ENCODE data around the gene TBC1D23.
"Not testable (repeated sequence)": the region's sequence is repeated elsewhere in the genome, so short reads cannot be mapped to it uniquely, and the experiment has no call there.

Gene TBC1D23

GRCh38 chr3:100260685-100261484 lies at the start of gene TBC1D23:
TBC1D23 (plus strand) TSS chr3:100260992; CDS start chr3:100261019, 27 bp downstream.
- peak; percentile 94 for DNase-seq

GRCh38 chr3:100213891-100214573 lies 46.8 kb upstream of the TBC1D23 start:
- no peak for DNase-seq

GRCh38 chr3:100214574-100214964 lies 46.2 kb upstream of the TBC1D23 start:
- no peak for DNase-seq

DNA sequence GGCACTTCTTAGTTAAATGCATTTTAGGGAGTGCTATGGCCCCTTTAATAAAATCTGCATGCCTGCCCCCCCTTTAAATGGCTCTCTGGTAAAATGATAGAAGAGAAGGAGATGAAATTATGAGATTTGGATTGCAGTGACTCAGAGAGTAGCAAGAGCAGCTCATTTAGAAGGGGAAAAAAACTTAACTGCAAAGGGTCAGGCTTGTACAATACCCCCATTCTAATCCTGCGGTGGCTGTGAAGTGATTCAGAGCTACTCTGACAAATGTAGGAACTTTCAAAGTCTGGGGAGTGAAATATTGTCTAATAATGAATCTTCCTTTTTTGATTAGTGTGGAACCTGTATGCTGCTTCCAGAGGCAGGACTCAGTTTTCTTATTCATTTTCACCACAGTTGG lies 44.1 kb upstream of the TBC1D23 start:
- DNase-seq = no peak

GRCh38 chr3:100221159-100221558 lies 39.6 kb upstream of the TBC1D23 start:
- no peak for DNase-seq

DNA sequence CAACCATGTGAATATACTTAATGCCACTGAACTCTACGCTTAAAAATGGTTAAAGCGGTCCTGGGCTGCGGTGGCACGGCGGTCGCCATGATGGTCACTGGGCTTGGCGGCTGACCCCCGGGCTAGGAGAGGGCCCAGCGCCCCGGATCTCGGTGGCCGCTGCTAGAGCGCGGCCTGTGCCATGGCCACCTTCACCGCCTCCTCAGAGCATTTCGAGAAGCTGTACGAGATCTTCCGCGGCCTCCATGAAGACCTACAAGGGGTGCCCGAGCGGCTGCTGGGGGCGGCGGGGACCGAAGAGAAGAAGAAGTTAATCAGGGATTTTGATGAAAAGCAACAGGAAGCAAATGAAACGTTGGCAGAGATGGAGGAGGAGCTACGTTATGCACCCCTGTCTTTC lies 35.6 kb upstream of the TBC1D23 start:
- DNase-seq = no peak

DNA sequence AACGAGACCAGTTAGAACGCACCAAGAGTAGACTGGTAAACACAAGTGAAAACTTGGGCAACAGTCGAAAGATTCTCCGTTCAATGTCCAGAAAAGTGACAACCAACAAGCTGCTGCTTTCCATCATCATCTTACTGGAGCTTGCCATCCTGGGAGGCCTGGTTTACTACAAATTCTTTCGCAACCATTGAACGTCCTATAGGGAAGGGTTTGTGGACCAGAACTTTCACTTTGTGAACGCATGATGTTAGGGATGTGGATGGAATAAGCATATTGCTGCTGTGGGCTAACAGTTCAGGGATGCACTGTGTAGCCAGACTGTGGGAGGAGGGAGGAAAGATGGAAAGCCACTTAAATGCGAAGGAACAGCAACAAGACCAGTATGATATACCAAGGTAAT lies 34.9 kb upstream of the TBC1D23 start:
- no peak for DNase-seq

GRCh38 chr3:100226712-100227429 lies 33.9 kb upstream of the TBC1D23 start:
- DNase-seq = no peak

DNA sequence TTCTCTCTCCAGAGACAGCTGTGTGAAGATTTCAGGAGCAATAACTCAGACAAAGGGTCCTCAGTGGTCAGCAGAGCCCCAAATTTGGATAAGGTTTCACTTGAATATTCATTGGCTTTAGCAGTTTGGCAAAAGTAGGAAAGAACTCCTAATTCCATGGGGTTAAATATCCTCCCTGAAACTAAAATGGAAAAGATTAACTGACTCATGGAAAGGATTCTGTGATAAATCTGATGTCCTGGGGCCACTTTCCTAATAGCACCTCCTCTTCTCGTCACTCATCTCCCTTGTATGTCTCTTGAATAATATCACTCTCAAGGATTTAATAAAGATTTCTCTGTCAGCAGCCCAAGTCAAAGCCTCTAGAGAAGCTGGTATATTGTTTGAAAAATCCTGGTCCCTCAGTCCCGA lies 33.3 kb upstream of the TBC1D23 start:
- no peak for DNase-seq

GRCh38 chr3:100228247-100228646 lies 32.5 kb upstream of the TBC1D23 start:
- DNase-seq = no peak

DNA sequence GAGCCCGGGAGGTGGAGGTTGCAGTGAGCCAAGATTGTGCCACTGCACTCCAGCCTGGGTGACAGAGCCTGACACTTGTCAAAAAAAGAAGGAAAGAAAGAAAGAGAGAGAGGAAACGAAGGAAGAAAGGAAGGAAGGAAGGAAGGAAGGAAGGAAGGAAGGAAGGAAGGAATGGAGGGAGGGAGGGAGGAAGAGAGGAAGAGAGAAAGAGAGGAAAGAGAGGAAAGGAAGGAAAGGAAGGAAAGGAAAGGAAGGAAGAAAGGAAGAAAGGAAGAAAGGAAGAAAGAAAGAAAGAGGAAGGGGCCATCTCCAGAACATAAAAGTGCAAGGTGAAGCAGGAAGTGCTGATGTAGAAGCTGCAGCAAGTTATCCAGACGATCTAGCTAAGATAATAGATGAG lies 31.6 kb upstream of the TBC1D23 start:
- not testable (repeated sequence) for DNase-seq

GRCh38 chr3:100230710-100231109 lies 30.1 kb upstream of the TBC1D23 start:
- DNase-seq = no peak

GRCh38 chr3:100231668-100232067 lies 29.1 kb upstream of the TBC1D23 start:
- DNase-seq = no peak

DNA sequence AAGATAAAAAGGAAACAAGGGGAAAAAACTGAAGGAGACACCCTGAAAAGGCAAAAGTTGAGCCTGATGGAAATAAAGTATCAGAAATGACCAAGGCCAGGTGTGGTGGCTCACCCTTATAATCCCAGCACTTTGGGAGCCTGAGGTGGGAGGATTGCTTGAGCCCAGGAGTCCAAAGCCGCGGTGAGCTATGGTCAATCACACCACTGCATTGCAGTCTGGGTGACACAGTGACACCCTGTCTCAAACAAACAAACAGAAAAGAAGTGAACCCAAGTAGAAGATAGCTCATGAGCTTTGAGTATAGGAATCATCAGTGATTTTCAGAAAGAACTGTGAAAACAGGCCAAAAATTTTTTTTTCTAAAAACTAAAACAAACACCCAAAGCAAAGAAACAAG lies 26.4 kb upstream of the TBC1D23 start:
- DNase-seq = no peak

- no peak for DNase-seq
Observed at GRCh38 chr3:100238599-100238998, 22.2 kb upstream of the TBC1D23 start.

- DNase-seq = not testable (repeated sequence)
Observed at GRCh38 chr3:100242471-100242870, 18.3 kb upstream of the TBC1D23 start.

DNA sequence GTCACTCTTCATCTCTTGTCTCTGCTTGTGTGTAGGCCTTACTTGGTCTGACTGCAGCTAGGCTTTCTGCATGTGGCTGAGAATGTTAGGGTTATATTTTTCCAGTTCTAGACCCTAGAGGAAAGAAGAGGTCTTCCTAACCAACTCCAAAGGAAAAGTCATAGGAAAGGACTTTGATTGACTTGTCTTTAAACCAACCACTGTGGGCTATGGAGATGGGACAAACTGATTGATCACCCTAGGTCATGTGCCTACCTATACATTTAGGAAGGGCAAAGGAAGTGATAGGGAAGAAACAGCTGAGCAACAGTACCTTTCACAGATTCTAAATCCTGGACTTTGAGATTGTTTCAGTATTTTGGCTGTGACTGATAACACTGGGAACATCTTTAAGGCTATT lies 16.5 kb upstream of the TBC1D23 start:
- DNase-seq = no peak

- no peak for DNase-seq
Observed at GRCh38 chr3:100245136-100245535, 15.7 kb upstream of the TBC1D23 start.

DNA sequence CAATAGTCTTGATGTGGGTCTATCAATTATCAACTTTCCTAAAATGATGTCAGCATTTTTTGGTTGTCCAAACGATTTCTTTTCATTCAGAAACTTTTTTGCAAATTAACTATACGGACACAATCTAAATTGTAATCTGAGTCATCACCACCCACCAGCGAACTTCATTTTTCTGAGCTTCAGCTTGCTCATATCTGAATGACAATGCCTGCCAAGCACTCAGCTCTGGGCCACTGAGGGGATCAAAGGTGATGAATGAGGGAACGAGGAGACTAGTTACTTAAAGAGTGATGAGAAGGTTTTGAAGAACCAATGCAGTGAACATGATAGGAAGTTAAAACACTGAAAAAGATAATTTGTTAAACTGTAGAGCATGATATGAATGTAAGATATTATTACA lies 14.9 kb upstream of the TBC1D23 start:
- DNase-seq = no peak

- DNase-seq = no peak
Observed at GRCh38 chr3:100246999-100247398, 13.8 kb upstream of the TBC1D23 start.

GRCh38 chr3:100252001-100252400 lies 8.8 kb upstream of the TBC1D23 start:
- DNase-seq = no peak

DNA sequence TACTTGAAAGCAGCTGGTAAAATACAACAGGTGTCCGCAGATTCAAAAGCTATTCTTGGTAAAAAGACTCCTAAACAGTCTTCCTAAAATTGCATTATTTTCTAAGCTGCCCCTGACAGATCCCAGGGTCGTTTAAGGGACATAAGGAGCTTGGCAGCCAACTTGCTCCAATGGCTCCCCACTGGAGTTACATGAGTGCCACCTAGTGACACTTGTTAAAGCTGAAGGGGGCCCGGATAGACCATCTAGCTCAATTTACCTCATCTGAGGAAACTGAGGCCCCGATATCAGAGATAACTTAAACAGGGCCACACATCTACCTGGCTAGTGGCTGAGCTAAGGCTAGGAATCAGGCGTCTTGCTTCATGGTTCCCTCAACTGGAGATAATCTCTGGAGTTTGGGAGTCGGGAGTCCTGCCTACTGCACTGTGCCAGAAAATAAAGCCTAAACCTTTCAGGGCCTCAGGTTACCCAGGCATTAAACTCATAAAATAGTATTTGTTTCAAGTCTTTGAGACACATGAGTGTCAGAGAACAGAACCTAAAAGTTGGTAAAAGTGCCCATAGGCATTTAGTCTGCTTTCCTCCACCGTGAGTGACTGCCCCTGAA lies 6.5 kb upstream of the TBC1D23 start:
- DNase-seq = no peak

GRCh38 chr3:100256731-100257151 lies 4.1 kb upstream of the TBC1D23 start:
- DNase-seq = no peak
